H1 (cell line): Measurements from ENCODE around the gene SPTSSA. TPM values are rescaled to one million over a fixed set of nuclear protein-coding genes. Genes with fewer than 3 reads are reported as not detected.

ENCODE experiments used
- CTCF ChIA-PET: fragments of 300-600 bp; sonication (Branson Sonifier 250); formaldehyde crosslinking; loops from one replicate; lab custom pipeline; 2021; ENCODE audit not compliant: partially characterized antibody; lab: Charles Lee
- POLR2A ChIA-PET: fragments of 300-600 bp; sonication (Branson Sonifier 250); formaldehyde crosslinking; loops from one replicate; lab custom pipeline; 2021; ENCODE audit warnings: inconsistent platforms; ENCODE audit not compliant: partially characterized antibody; lab: Charles Lee
- DNase-seq, 2 experiments: peaks; one replicate each; pipeline versions ENCODE4 v3.0.0 to v3.0.0-alpha.2; 2010 to 2022; ENCODE audit warnings: low spot score in 2 of 2, low read depth in 1 of 2, mixed read lengths in 1 of 2
- FAIRE-seq: peaks from 2 replicates; lab custom pipeline; 2011; peaks lifted over from hg19 to GRCh38; lab: Jason Lieb, UNC
- H2AFZ ChIP-seq: 2 replicates; pipeline ENCODE4 v1.8.1; 2012; ENCODE audit warnings: low read length, inconsistent platforms
- H2AK5ac ChIP-seq: 2 replicates; pipeline ENCODE4 v1.6.1; 2013; ENCODE audit warnings: low read depth, low read length
- H2BK120ac ChIP-seq: replicated peaks from 2 replicates; pipeline ENCODE3; 2013; ENCODE audit warnings: low read depth, low read length, inconsistent platforms
- H2BK12ac ChIP-seq: 2 replicates; pipeline ENCODE4 v1.6.1; 2013; ENCODE audit warnings: low read depth, low read length
- H2BK15ac ChIP-seq: 2 replicates; pipeline ENCODE4 v1.6.1; 2013; ENCODE audit warnings: low read length
- H2BK20ac ChIP-seq: 2 replicates; pipeline ENCODE4 v1.6.1; 2013; ENCODE audit warnings: low read length
- H2BK5ac ChIP-seq: 2 replicates; pipeline ENCODE4 v1.6.1; 2013; ENCODE audit warnings: low read depth, low read length
- H3K14ac ChIP-seq: 2 replicates; pipeline ENCODE4 v1.6.1; 2013; ENCODE audit warnings: inconsistent platforms; ENCODE audit not compliant: insufficient read length
- H3K18ac ChIP-seq: 2 replicates; pipeline ENCODE4 v1.6.1; 2013; ENCODE audit warnings: low read length; ENCODE audit errors: extremely low read depth
- H3K23ac ChIP-seq: 2 replicates; pipeline ENCODE4 v1.6.1; 2013; ENCODE audit warnings: inconsistent platforms; ENCODE audit not compliant: insufficient read length
- H3K23me2 ChIP-seq: 2 replicates; pipeline ENCODE4 v1.6.1; 2013; ENCODE audit warnings: low read depth, low read length
- H3K27ac ChIP-seq: 2 replicates; pipeline ENCODE4 v1.6.1; 2011; ENCODE audit warnings: low read depth, low read length, inconsistent platforms
- H3K27me3 ChIP-seq, 4 experiments: replicated peaks in 1 of 4; 1 replicate in 1 of 4; 2 replicates in 3 of 4; pipeline versions ENCODE4 v1.6.1 to v1.8.1; 2011 to 2013; ENCODE audit warnings: low read length in 3 of 4, mild to moderate bottlenecking in 3 of 4, inconsistent platforms in 2 of 4, mixed read lengths in 2 of 4, moderate library complexity in 1 of 4; ENCODE audit not compliant: control insufficient read depth in 3 of 4, insufficient read depth in 3 of 4; ENCODE audit errors: extremely low read depth in 1 of 4
- H3K36me3 ChIP-seq, 4 experiments: 2 replicates each; pipeline versions ENCODE4 v1.6.1 to v1.8.1; 2011 to 2013; ENCODE audit warnings: mild to moderate bottlenecking in 4 of 4, low read length in 3 of 4, moderate library complexity in 2 of 4, control low read depth in 1 of 4, inconsistent platforms in 1 of 4; ENCODE audit not compliant: insufficient read depth in 4 of 4, control insufficient read depth in 2 of 4
- H3K4ac ChIP-seq: replicated peaks from 2 replicates; pipeline ENCODE3; 2013; ENCODE audit warnings: low read length, low read depth, mixed read lengths, inconsistent platforms; ENCODE audit not compliant: insufficient read length
- H3K4me1 ChIP-seq, 4 experiments: replicated peaks in 1 of 4; 1 replicate in 1 of 4; 2 replicates in 3 of 4; pipeline versions ENCODE4 v1.6.1 to v1.8.1; 2011 to 2013; ENCODE audit warnings: low read length in 3 of 4, inconsistent platforms in 2 of 4, mixed read lengths in 1 of 4; ENCODE audit not compliant: insufficient read depth in 4 of 4, control insufficient read depth in 3 of 4
- H3K4me2 ChIP-seq, 2 experiments: 2 replicates each; pipeline versions ENCODE4 v1.6.1 to v1.8.1; 2011 to 2013; ENCODE audit warnings: low read depth in 2 of 2, low read length in 2 of 2, control low read depth in 1 of 2, inconsistent platforms in 1 of 2, mild to moderate bottlenecking in 1 of 2; ENCODE audit not compliant: insufficient read depth in 1 of 2
- H3K4me3 ChIP-seq, 4 experiments: fragments of 200-600, 300-600 bp in 1 of 4; sonication (generic), shearing (Covaris generic), sonication (Bioruptor Twin) in 1 of 4; 2 replicates each; pipeline versions ENCODE4 v1.5.1 to v1.8.1; 2011 to 2016; ENCODE audit warnings: low read length in 4 of 4, low read depth in 3 of 4, control low read depth in 2 of 4, inconsistent platforms in 2 of 4, mild to moderate bottlenecking in 2 of 4, mixed read lengths in 1 of 4, moderate library complexity in 1 of 4; ENCODE audit not compliant: insufficient read depth in 2 of 4; ENCODE audit errors: extremely low read depth in 1 of 4
- H3K56ac ChIP-seq: replicated peaks from 2 replicates; pipeline ENCODE3; 2013; ENCODE audit warnings: low read depth, mild to moderate bottlenecking, mixed read lengths, low read length, inconsistent platforms; ENCODE audit not compliant: insufficient read length
- H3K79me1 ChIP-seq: 2 replicates; pipeline ENCODE4 v1.6.1; 2013; ENCODE audit warnings: low read depth, low read length, control low read depth
- H3K79me2 ChIP-seq, 2 experiments: 2 replicates each; pipeline versions ENCODE4 v1.6.1 to v1.8.1; 2012 to 2013; ENCODE audit warnings: low read length in 2 of 2, mild to moderate bottlenecking in 2 of 2, inconsistent platforms in 1 of 2; ENCODE audit not compliant: insufficient read depth in 2 of 2, control insufficient read depth in 1 of 2
- H3K9ac ChIP-seq, 4 experiments: replicated peaks in 1 of 4; 1 replicate in 1 of 4; 2 replicates in 3 of 4; pipeline versions ENCODE4 v1.6.1 to v1.8.1; 2011 to 2013; ENCODE audit warnings: low read depth in 3 of 4, low read length in 3 of 4, control low read depth in 2 of 4, mild to moderate bottlenecking in 2 of 4, moderate library complexity in 2 of 4, inconsistent platforms in 1 of 4; ENCODE audit errors: extremely low read depth in 1 of 4
- H3K9me3 ChIP-seq, 2 experiments: 2 replicates each; pipeline versions ENCODE4 v1.6.1 to v1.8.1; 2012 to 2013; ENCODE audit warnings: mild to moderate bottlenecking in 2 of 2, moderate library complexity in 2 of 2, control low read depth in 1 of 2, inconsistent platforms in 1 of 2, low read depth in 1 of 2, low read length in 1 of 2, mixed read lengths in 1 of 2; ENCODE audit not compliant: insufficient read depth in 2 of 2
- H4K20me1 ChIP-seq, 2 experiments: replicated peaks in 1 of 2; 2 replicates each; pipeline versions ENCODE3 to v1.8.1; 2011 to 2013; ENCODE audit warnings: inconsistent platforms in 2 of 2, low read length in 2 of 2, mild to moderate bottlenecking in 1 of 2; ENCODE audit not compliant: insufficient read depth in 2 of 2, control insufficient read depth in 1 of 2
- H4K5ac ChIP-seq: 2 replicates; pipeline ENCODE4 v1.6.1; 2013; ENCODE audit warnings: low read length, low read depth, mixed read lengths, inconsistent platforms; ENCODE audit not compliant: insufficient read length
- H4K8ac ChIP-seq: 2 replicates; pipeline ENCODE4 v1.8.0; 2013; ENCODE audit warnings: mild to moderate bottlenecking, moderate library complexity, low read length, inconsistent platforms; ENCODE audit not compliant: insufficient read depth; ENCODE audit errors: extremely low read depth
- H4K91ac ChIP-seq: replicated peaks from 2 replicates; pipeline ENCODE3; 2013; ENCODE audit warnings: low read length, mixed read lengths, inconsistent platforms; ENCODE audit not compliant: insufficient read length
- ATF2 ChIP-seq: IDR thresholded peaks from 2 replicates; pipeline ENCODE4 v1.6.1; 2012; ENCODE audit warnings: low read length, inconsistent platforms
- CBX5 ChIP-seq: fragments of 300-800, 300-1000 bp; sonication (generic); IDR thresholded peaks from 2 replicates; pipeline ENCODE4 v1.7.1; 2016; ENCODE audit warnings: antibody characterized with exemption, low read length, low read depth
- CHD2 ChIP-seq: IDR thresholded peaks from 2 replicates; pipeline ENCODE4 v1.6.1; 2012; ENCODE audit warnings: low read length, improper control_type of control experiment
- GTF2F1 ChIP-seq: IDR thresholded peaks from 2 replicates; pipeline ENCODE4 v1.6.1; 2012; ENCODE audit warnings: low read depth, low read length, improper control_type of control experiment, borderline replicate concordance
- MAX ChIP-seq: IDR thresholded peaks from 2 replicates; pipeline ENCODE4 v1.6.1; 2012; ENCODE audit warnings: inconsistent platforms
- POLR2AphosphoS5 ChIP-seq: IDR thresholded peaks from 2 replicates; pipeline ENCODE4 v1.6.1; 2011; ENCODE audit warnings: low read depth, low read length
- RAD21 ChIP-seq, 2 experiments: IDR thresholded peaks in 1 of 2; conservative IDR thresholded peaks in 1 of 2; 2 replicates each; pipeline ENCODE4 v1.6.1; 2011; ENCODE audit warnings: low read depth in 2 of 2, low read length in 2 of 2, improper control_type of control experiment in 1 of 2, inconsistent platforms in 1 of 2, mild to moderate bottlenecking in 1 of 2, moderate library complexity in 1 of 2
- RFX5 ChIP-seq: IDR thresholded peaks from 2 replicates; pipeline ENCODE4 v1.6.1; 2011; ENCODE audit warnings: low read depth, low read length, improper control_type of control experiment, borderline replicate concordance
- SAP30 ChIP-seq: fragments of 300-600 bp; sonication (generic); IDR thresholded peaks from 2 replicates; pipeline ENCODE4 v1.7.1; 2012; ENCODE audit warnings: low read length, moderate library complexity, mild to moderate bottlenecking, inconsistent platforms; ENCODE audit not compliant: insufficient read depth, insufficient replicate concordance
- SUZ12 ChIP-seq: fragments of 200-600 bp; sonication (generic); IDR thresholded peaks from 2 replicates; pipeline ENCODE4 v1.6.1; 2012; ENCODE audit warnings: mild to moderate bottlenecking, inconsistent platforms, low read length, moderate library complexity, mixed read lengths
- WGBS, 2 experiments: shearing (Covaris generic) in 1 of 2; methylation state at CpG; one replicate each; pipeline versions ENCODE4 v1.1.6 to v1.1.7; 2013 to 2015; ENCODE audit warnings: low lambda C conversion rate in 2 of 2, mixed read lengths in 2 of 2, inconsistent platforms in 1 of 2, low coverage in 1 of 2, missing lambda C conversion rate in 1 of 2; ENCODE audit not compliant: insufficient replicate concordance in 2 of 2, insufficient coverage in 1 of 2, insufficient read length in 1 of 2; ENCODE audit errors: extremely low coverage in 1 of 2, missing lambda C conversion rate in 1 of 2; 5-methylcytosine and 5-hydroxymethylcytosine counted together
- polyA plus RNA-seq, 7 experiments: library from polyadenylated mRNA; depleted of rRNA in 3 of 7; stranded (reverse) in 5 of 7; unstranded in 2 of 7; fragments of >200 nt in 5 of 7; fragments of 200-250 nt in 2 of 7; gene quantifications; 1 replicate in 5 of 7; 2 replicates in 1 of 7; 4 replicates in 1 of 7; pipeline versions ENCODE4 v1.2.1 to v1.2.3, GENCODE V29; 2011 to 2013; ENCODE audit warnings: missing spikeins in 2 of 7, mixed read lengths in 2 of 7
- total RNA-seq: library from RNA; stranded (reverse); fragmentation: NEBNext Ultra II Directional; extraction: Animal tissue kit (Norgen Biotek cat#: 25700); gene quantifications from 2 replicates; pipeline ENCODE4 v1.2.1, GENCODE V29; 2021

The SPTSSA gene
- total and polyA plus RNA-seq, 2 of the 8 experiments (the other 6 are each of a cell fraction or from before 2014, with no cell fraction given), result 24.9 to 28.5 TPM

GRCh38 chr14:34452258-34452822 lies 9.7 kb downstream of the SPTSSA start:
- no peak overlapping the region for H4K91ac ChIP-seq
- no peak overlapping the region for H2AK5ac ChIP-seq
- H2BK20ac ChIP-seq, result no peak overlapping the region
- no peak overlapping the region for H3K23ac ChIP-seq
- H3K56ac ChIP-seq, result no peak overlapping the region
- no peak overlapping the region for H2BK15ac ChIP-seq
- no peak overlapping the region for H4K8ac ChIP-seq
- no peaks in the 10 kb centered on the region for H3K23me2 ChIP-seq
- H2AFZ ChIP-seq, result no peak overlapping the region
- DNase-seq (no peak), FAIRE-seq (no peak)
- H3K4me3 ChIP-seq, result no peak overlapping the region
- H3K9ac ChIP-seq, result no peak overlapping the region
- H3K14ac ChIP-seq, result no peak overlapping the region
- H3K9me3 ChIP-seq, result no peaks in the 10 kb centered on the region
- peaks cover 2 to 6% of the 10 kb centered on the region in 2 experiments for H4K20me1 ChIP-seq
- WGBS, 2 experiments, result 96% methylated on average over 1 of the region's 1 CpG; no CpG with 5 or more reads in 1 of the 2 experiments
- no peaks in the 10 kb centered on the region for H3K27me3 ChIP-seq
- ChIA-PET CTCF (interaction anchor here (0.6 to 3.7 kb wide), 3 partner anchors 10 to 13 kb away, joined by 3 to 20 read pairs (median 4); partner anchors contain the start of gene SPTSSA), POLR2A (interaction anchor here (1.0 to 7.8 kb wide), 5 partner anchors 7 to 13 kb away, joined by 3 to 40 read pairs (median 9); partner anchors contain the start of gene SPTSSA)
- no peaks in the 10 kb centered on the region; the same call in 1 of the 2 replicates for H3K79me1 ChIP-seq
- H2BK12ac ChIP-seq, result no peak overlapping the region
- no peak overlapping the region for H3K4me2 ChIP-seq
- no peak overlapping the region for H2BK5ac ChIP-seq
- no peak overlapping the region for H3K18ac ChIP-seq
- peaks cover 0 to 15% (median 4%) of the 10 kb centered on the region in 4 experiments; a peak in 4 of 8 replicates for H3K36me3 ChIP-seq
- no peak overlapping the region for H3K4ac ChIP-seq
- no peak overlapping the region for H4K5ac ChIP-seq
- peaks cover 0 to 74% of the 10 kb centered on the region in 2 experiments; a peak in 3 of 4 replicates for H3K79me2 ChIP-seq
- H3K4me1 ChIP-seq, result peaks cover 0 to 2% (median 0%) of the 10 kb centered on the region in 4 experiments; a peak in 1 of 7 replicates
- H3K27ac ChIP-seq, result no peak overlapping the region
- H2BK120ac ChIP-seq, result no peak overlapping the region
- TF ChIP-seq GTF2F1 (no peak), RFX5 (no peak), MAX (no peak), SAP30 (no peak), RAD21 (IDR thresholded peaks at IDR 0.05 in 1 of 2, conservative IDR thresholded peaks at IDR 0.05 in 1 of 2; ENCODE audit: low read depth in 2 of 2, low read length in 2 of 2) (no peak), CBX5 (no peak), SUZ12 (no peak), ATF2 (no peak), CHD2 (no peak), POLR2AphosphoS5 (no peak)
